OCI-LY7 (cell line): ENCODE results near the gene HLF. TPM values are rescaled to one million over a fixed set of nuclear protein-coding genes. Genes with fewer than 3 reads are reported as not detected.

Source experiments
- BruUV-seq: library from RNA; stranded (reverse); fragments of 400-500 nt; replicated peaks from 2 replicates; lab custom pipeline; 2021; lab: Mats Ljungman, UMichigan
- CTCF ChIA-PET: fragments of 300-600 bp; sonication (Branson Sonifier 250); formaldehyde crosslinking; loops from one replicate; lab custom pipeline; 2022; ENCODE audit warnings: antibody characterized with exemption; ENCODE audit not compliant: unreplicated experiment; lab: Charles Lee
- POLR2A ChIA-PET: fragments of 300-600 bp; sonication (Branson Sonifier 250); formaldehyde crosslinking; loops from one replicate; lab custom pipeline; 2022; ENCODE audit warnings: antibody characterized with exemption; lab: Charles Lee
- DNase-seq: peaks from one replicate; pipeline ENCODE4 v3.0.0-alpha.2; 2015; ENCODE audit warnings: low spot score
- H2AFZ ChIP-seq: fragments of 200-600 bp; sonication (generic), shearing (Covaris generic); 2 replicates; pipeline ENCODE4 v1.6.1; 2014; ENCODE audit warnings: mild to moderate bottlenecking, antibody characterized with exemption, low read length, moderate library complexity
- H3K27ac ChIP-seq: fragments of 200-600 bp; sonication (generic); 2 replicates; pipeline ENCODE4 v1.5.1; 2014; ENCODE audit warnings: mixed run types, low read depth, mild to moderate bottlenecking, moderate library complexity, low read length, inconsistent platforms; ENCODE audit not compliant: poor library complexity, severe bottlenecking
- H3K36me3 ChIP-seq: fragments of 200-600 bp; sonication (generic); 2 replicates; pipeline ENCODE4 v1.6.1; 2014; ENCODE audit warnings: mild to moderate bottlenecking, antibody characterized with exemption, low read length, moderate library complexity, mixed read lengths; ENCODE audit not compliant: insufficient read depth
- H3K4me1 ChIP-seq: fragments of 200-600 bp; sonication (generic); 2 replicates; pipeline ENCODE4 v1.5.1; 2014; ENCODE audit warnings: mild to moderate bottlenecking, low read length; ENCODE audit not compliant: insufficient read depth, poor library complexity, severe bottlenecking
- H3K4me2 ChIP-seq: fragments of 200-600 bp; sonication (generic); 2 replicates; pipeline ENCODE4 v1.6.1; 2014; ENCODE audit warnings: mild to moderate bottlenecking, low read length
- H3K4me3 ChIP-seq: fragments of 200-600 bp; sonication (generic); 2 replicates; pipeline ENCODE4 v1.5.1; 2014; ENCODE audit warnings: mild to moderate bottlenecking, low read depth, low read length; ENCODE audit not compliant: poor library complexity, severe bottlenecking
- H3K79me2 ChIP-seq: fragments of 200-600 bp; sonication (generic); 2 replicates; pipeline ENCODE4 v1.6.1; 2016; ENCODE audit warnings: low read depth, mild to moderate bottlenecking, low read length, moderate library complexity, mixed read lengths; ENCODE audit not compliant: insufficient read depth
- H3K9me2 ChIP-seq: fragments of 200-600 bp; sonication (generic); 2 replicates; pipeline ENCODE4 v1.6.1; 2016; ENCODE audit warnings: mild to moderate bottlenecking, low read length, mixed read lengths; ENCODE audit not compliant: insufficient read depth
- H3K9me3 ChIP-seq: fragments of 200-600 bp; sonication (generic); 2 replicates; pipeline ENCODE4 v1.6.1; 2014; ENCODE audit warnings: mild to moderate bottlenecking, mixed run types, low read length, mixed read lengths
- H4K20me1 ChIP-seq: fragments of 200-600 bp; sonication (generic); 2 replicates; pipeline ENCODE4 v1.6.1; 2014; ENCODE audit warnings: mild to moderate bottlenecking, antibody characterized with exemption, low read length, moderate library complexity, mixed read lengths; ENCODE audit not compliant: insufficient read depth
- CTCF ChIP-seq: fragments of 200-600 bp; sonication (generic); conservative IDR thresholded peaks from 2 replicates; pipeline ENCODE4 v1.5.1; 2014; ENCODE audit warnings: mild to moderate bottlenecking, antibody characterized with exemption, low read length, moderate library complexity, mixed read lengths
- EZH2phosphoT487 ChIP-seq: fragments of 200-600 bp; sonication (generic); IDR thresholded peaks from 2 replicates; pipeline ENCODE4 v1.6.1; 2018; ENCODE audit warnings: low read depth, borderline replicate concordance, mild to moderate bottlenecking, mixed run types, antibody characterized with exemption, low read length, moderate library complexity, mixed read lengths
- intact Hi-C: fragments of 100-400 bp; cut with micrococcal nuclease; formaldehyde crosslinking; loops from one replicate; pipeline ENCODE4 v1.10.0; 2022; ENCODE audit not compliant: unreplicated experiment
- total RNA-seq, 2 experiments: library from RNA; depleted of rRNA in 1 of 2; stranded (reverse); fragments of >200 nt in 1 of 2; shearing (Covaris generic) in 1 of 2; gene quantifications; 2 replicates each; pipeline ENCODE4 v1.2.3, GENCODE V29; 2014 to 2022

HLF gene
- total RNA-seq, 2 experiments from 2014 or later, result 0.13 TPM; not detected in 1

- H3K4me3 ChIP-seq, result no peak overlapping the region
- no peak overlapping the region for H3K4me2 ChIP-seq
- no peaks in the 10 kb centered on the region for H3K9me2 ChIP-seq
- POLR2A ChIA-PET, result interaction anchor here (0.6 kb wide), 1 partner anchor 14 kb away, joined by 4 read pairs; no protein-coding TSS in a partner anchor
- no peaks in the 10 kb centered on the region for H3K9me3 ChIP-seq
- no peaks in the 10 kb centered on the region for H3K79me2 ChIP-seq
- CTCF ChIA-PET, result interaction anchor here (1.0 kb wide), 1 partner anchor 10 kb away, joined by 3 read pairs; no protein-coding TSS in a partner anchor
- H2AFZ ChIP-seq, result no peak overlapping the region
- H3K27ac ChIP-seq, result no peak overlapping the region
- H4K20me1 ChIP-seq, result no peaks in the 10 kb centered on the region
- H3K36me3 ChIP-seq, result no peaks in the 10 kb centered on the region
- intact Hi-C loops, result no loop called here
- TF ChIP-seq EZH2phosphoT487 (no peak), CTCF (no peak)
- DNase-seq, result no peak
- no TSS peak for BruUV-seq
- no peaks in the 10 kb centered on the region for H3K4me1 ChIP-seq
Observed at GRCh38 chr17:55344514-55344997, 79.8 kb downstream of the HLF start.

- ChIA-PET POLR2A (no interaction called here), CTCF (interaction anchor here (1.0 kb wide), 1 partner anchor 9 kb away, joined by 3 read pairs; no protein-coding TSS in a partner anchor)
- Histone ChIP-seq H3K9me2 (no peaks in the 10 kb centered on the region), H3K4me2 (no peak overlapping the region), H3K79me2 (no peaks in the 10 kb centered on the region), H2AFZ (no peak overlapping the region), H3K4me1 (no peaks in the 10 kb centered on the region), H3K4me3 (no peak overlapping the region), H3K27ac (no peak overlapping the region), H3K9me3 (no peaks in the 10 kb centered on the region), H4K20me1 (no peaks in the 10 kb centered on the region), H3K36me3 (no peaks in the 10 kb centered on the region)
- intact Hi-C loops, result loop anchor here (5.0 kb wide), 1 partner anchor 293 kb away; no protein-coding TSS in a partner anchor
- no TSS peak for BruUV-seq
- no peak for DNase-seq
- TF ChIP-seq CTCF, result no peak
- no peak for TF ChIP-seq EZH2phosphoT487
Observed at GRCh38 chr17:55345132-55345531, 80.4 kb downstream of the HLF start.

GRCh38 chr17:55346658-55347057, 81.9 kb downstream of the HLF start:
- TF ChIP-seq CTCF (no peak), EZH2phosphoT487 (no peak)
- POLR2A ChIA-PET, result interaction anchor here (1.0 to 1.1 kb wide), 2 partner anchors 8 to 11 kb away, joined by 4 read pairs; no protein-coding TSS in a partner anchor
- no TSS peak for BruUV-seq

More at GRCh38 chr17:55346658-55347057, 81.9 kb downstream of the HLF start:
- Histone ChIP-seq H3K36me3 (no peaks in the 10 kb centered on the region), H3K4me2 (no peak overlapping the region), H3K4me3 (no peak overlapping the region), H4K20me1 (no peaks in the 10 kb centered on the region), H3K4me1 (no peaks in the 10 kb centered on the region), H3K9me3 (no peaks in the 10 kb centered on the region), H3K27ac (no peak overlapping the region), H2AFZ (no peak overlapping the region), H3K9me2 (no peaks in the 10 kb centered on the region), H3K79me2 (no peaks in the 10 kb centered on the region)
- CTCF ChIA-PET, result no interaction called here
- intact Hi-C loops, result loop anchor here (5.0 kb wide), 1 partner anchor 294 kb away; no protein-coding TSS in a partner anchor
- no peak for DNase-seq
